RKO (cell line): ENCODE data around the gene CDKN1A.
"Not testable (repeated sequence)": the region's sequence is repeated elsewhere in the genome, so short reads cannot be mapped to it uniquely, and the experiment has no call there.

Source experiments
- DNase-seq: peaks from one replicate; pipeline ENCODE4 v3.0.0-alpha.2; 2016; ENCODE audit warnings: low spot score

CDKN1A gene

DNA sequence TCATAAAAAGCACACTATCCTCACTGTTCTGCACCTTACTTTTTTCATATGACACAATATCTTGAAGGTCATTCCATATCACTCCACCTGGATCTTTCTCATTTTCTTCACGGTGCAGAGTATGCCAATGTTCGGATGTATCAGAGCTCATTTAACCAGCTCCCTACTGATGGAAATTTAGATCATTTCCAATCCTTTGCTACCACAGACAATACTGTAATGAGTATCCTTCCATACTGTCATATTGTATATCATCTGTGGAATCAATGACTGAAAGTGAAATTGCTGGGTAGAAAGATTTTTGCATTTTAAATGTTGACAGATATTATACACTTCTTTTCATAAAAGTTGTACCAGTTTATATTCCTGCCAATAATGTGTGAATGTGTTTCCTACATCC, 16.9 kb downstream of the CDKN1A start:
- no peak for DNase-seq

DNA sequence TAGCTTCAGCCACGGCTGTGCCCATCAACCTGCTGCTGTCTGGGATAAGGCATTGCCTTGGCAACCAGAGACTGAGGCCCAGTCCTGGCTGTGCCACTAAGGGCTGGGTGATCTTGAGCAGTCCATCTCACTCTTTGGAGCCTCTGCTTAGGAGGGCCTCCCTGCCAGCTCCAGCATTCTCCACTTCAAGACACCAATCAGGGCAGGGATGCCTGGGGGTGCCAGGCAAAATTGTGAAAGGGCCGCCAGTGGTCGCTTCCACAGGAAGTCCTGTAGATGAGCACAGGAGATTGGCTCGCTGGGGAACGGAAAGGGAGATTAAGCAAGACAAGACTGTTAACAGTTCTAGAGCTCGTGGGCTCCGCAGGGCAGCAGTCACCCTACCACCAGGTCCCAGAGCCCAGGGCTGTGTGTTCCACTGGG, 19.0 kb downstream of the CDKN1A start, which contains the start of gene RAB44:
TSS of gene RAB44 (plus strand) at position 346 of the 423 bp plus-strand sequence. CDS start 6,410 bp downstream, outside the sequence.
- DNase-seq: no peak

DNA sequence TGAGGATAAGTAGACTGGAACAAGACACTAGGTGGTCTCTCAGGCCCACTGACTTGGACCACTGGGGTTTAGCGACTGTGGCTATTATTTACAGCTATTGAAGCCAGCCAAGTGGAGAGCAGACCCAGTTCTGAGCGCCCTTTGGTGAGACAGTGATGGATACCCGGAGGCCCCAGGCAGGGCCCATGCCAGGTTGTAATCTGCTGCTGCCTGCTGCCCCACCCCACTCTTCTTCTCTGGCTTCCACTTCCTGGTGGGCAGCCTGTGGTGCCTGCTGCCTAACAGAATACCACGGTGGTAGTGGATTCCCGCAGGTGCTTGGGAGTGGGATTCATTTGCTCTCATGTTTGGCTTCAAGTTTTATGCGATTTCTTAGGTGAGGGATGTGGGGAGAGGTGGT, 19.7 kb downstream of the CDKN1A start:
- no peak for DNase-seq

DNA sequence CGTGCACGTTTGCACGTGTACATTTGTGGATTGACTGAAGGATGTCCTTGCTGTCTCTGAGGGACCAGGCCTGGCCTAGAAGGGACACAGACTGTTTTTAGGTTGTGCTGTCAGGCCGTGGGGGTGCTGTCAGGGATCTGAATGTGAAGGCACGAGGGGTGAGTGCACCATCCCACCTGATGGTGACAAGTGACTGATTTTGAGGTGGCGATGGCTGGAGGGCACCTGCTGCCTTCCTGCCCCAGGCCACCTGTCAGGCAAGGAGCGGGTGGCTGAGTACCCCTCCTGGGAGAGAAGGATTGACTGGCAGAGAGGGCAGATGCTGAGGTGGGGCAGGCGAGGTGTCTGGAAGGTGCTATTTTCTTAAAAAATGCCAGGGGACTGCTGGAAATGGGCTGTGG, 20.4 kb downstream of the CDKN1A start:
- no peak for DNase-seq

DNA sequence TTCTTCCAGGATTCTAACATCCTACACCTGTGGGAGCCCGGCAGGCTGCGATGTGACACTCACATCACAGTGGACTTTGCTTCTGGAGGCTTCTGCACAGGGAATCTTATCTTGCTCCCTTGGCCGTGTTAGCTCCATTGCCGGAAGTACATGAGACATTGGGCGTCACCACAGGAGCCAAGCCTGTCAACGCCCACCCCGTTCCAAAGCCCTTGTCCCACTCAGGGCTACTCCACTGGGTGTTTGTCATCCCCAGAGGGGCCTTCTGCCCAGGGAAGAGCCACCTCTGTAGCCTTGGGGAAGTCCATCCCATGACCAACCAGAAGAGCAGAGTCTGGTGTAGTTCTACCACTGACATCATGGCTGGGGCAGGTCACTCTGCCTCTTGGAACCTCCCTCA, 20.8 kb downstream of the CDKN1A start:
- DNase-seq: no peak

DNA sequence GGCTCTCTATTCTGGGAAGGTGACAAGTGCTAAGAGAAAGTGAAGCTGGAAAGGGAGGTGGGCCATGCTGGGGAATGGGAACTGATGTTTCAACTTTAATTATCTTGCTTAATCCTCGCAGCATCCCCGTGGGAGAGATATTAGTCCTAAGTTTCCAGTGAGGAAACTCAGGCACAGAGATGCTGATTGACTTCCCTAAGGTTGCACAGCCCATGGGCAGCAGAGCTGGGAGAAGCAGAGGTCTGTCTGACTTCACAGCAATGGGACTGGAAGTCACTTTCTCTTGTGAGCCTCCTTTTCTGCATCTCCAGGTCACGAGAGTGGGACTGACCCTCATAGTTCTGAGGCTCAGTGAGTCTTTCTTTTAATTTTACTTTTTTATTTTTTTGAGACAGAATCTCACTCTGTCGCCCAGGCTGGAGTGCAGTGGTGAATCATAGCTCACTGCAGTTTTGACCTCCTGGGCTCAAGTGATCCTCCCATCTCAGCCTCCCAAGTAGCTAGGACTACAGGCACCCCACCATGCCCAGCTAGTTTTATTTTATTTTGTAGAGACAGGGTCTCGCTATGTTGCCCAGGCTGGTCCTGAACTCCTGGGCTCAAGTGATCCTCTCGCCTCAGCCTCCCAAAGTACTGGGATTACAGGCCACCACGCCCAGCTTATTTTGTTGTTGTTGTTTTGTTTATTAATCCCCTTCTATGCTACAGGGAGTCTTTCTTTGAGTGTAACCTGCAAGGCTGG, 21.7 kb downstream of the CDKN1A start:
- DNase-seq: no peak

DNA sequence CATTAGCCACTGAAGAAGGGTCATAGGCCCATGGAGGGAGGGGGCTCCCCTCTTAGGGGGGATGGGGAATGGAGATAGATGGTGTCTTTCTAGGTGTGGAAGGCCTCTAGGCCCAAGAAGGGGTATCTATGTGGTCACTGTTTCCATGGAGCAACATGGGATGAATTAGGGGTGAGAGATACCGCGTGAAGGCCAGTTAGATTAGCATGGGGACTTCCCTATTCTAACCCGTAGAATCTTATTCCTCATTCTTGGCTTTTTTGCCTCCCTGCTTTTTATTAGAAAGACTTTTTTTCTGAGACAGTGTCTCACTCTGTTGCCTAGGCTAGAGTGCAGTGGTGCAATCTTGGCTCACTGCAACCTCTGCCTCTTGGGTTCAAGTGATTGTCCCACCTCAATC, 22.3 kb downstream of the CDKN1A start:
- no peak for DNase-seq

DNA sequence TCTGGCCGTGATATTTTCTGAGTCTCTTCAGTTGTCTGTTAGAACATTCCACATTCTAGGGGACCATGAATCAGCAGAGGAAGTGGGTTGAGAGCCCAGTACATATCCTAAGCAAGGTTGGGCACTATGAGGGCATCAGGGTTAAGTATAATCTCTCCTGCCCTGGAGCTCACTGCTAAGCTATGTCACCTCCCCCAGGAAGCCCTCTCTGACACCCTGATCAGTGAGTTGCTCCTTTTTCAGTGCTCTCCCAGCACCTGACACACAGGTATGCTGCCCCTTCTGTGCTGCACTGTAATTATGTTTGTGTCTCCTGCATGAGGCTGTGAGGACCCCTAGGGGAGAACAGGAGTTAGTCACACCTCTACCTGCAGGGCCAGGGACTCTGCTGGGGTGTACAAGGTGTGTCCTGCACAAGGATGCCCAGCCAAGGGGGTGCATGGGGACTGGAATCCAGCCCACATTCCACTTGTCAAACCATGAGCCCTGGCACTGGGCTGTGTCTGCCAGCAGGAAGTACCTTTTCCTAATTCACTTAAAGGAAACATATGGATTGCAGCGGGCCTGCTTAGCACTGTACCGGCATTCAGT, 23.0 kb downstream of the CDKN1A start:
- DNase-seq: no peak

DNA sequence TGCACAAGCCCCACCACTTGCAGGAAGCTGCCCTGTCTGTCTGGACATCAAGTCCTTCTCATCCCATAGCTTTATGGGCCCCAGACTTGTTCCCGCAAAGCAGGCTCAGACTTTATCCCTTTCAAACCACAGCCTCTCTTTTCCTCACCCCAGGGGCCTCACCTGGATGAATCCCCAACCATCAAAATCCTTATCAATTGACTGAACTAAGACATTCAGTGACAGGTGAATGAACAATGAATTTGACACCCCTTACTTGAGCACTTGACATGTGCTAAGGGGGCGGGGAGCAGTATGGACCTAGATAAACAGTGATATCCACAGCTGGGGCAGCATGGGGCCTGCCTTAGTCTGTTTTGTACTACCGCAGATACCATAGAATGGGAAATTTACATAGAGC, 24.1 kb downstream of the CDKN1A start:
- DNase-seq: no peak

DNA sequence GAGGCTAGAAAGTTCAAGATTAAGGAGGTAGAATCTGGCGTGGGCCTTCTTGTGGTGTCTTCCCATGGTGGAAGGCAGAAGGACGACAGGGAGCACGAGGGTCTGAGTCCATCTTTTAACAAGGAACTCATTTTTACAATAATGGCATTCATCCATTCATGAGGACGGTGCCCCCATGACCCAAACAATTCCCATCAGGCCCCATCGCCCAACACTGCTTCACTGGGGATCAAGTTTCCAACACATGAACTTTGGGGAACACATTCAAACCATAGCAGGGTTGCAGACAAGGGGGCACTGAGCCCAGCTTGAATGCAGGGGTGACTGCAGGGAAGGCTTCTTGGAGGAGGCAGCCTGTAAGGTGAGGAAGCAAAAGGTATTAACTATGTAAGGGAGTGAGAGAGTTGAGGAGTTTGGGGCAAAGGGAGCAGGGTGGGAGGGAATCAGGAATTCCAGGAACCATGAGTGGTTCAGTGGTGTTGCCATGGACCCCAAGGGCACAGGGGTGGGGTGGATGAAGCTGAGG, 24.6 kb downstream of the CDKN1A start:
- no peak for DNase-seq

DNA sequence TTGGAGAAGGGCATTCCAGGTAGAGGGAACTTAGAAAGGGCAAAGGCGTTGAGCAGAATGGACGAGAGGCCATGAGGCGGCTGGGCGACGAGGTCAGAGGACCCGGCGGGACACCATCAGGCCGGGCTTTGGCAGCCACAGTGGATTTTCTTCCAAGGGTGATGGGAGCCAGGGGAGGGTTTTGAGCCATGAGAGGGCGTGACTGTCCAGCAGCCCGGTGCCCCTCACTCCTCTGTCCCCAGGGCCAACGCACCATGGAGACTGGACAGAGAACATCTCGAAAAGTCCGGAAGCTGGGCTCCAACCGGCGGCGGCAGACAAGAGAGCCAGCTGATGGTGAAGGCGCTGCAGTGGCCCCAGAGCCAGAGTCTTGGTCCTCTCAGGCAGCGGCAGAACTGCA, 25.5 kb downstream of the CDKN1A start:
- no peak for DNase-seq

DNA sequence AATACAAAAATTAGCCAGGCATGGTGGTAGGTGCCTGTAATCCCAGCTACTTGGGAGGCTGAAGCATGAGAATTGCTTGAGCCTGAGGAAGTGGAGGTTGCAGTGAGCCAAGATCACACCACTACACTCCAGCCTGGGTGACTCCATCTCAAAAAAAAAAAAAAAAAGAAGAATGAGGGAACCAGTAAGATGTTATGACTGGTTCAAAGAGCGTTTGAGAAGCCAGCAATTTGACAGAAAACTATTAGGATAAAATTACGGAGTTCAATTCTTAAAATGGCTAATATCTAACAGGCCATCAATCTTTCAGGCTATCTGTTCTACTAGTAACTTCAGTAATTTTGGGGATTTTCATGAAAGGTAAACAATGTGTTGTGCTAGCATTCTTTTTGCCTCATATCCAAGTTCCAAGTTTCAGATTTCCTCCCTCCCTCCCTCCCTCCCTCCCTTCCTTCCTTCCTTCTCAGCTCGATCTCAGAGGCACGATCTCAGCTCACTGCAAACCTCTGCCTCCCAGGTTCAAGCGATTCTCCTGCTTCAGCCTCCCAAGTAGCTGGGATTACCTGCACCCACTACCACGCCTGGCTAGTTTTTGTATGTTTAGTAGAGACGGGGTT, 26.6 kb downstream of the CDKN1A start:
- DNase-seq: not testable (repeated sequence)

DNA sequence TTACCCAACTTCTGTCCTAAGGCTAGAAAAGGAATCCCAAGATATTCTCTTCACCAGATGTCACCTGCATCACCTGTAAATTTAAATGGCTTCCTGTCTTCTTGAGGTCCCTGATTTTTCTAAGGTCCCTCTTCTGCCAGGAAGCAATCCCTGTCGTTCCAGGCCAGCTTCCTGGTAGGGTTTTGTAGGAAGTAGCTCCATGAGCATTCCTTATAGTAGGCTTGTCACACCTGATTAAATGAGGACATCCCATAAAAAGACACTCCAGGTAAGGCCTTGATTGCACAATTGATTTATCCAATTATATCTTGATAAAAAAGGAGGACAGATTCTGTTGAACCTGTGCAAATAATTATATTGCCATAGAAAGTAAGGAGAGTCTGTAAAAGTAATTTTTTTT, 27.8 kb downstream of the CDKN1A start:
- no peak for DNase-seq

DNA sequence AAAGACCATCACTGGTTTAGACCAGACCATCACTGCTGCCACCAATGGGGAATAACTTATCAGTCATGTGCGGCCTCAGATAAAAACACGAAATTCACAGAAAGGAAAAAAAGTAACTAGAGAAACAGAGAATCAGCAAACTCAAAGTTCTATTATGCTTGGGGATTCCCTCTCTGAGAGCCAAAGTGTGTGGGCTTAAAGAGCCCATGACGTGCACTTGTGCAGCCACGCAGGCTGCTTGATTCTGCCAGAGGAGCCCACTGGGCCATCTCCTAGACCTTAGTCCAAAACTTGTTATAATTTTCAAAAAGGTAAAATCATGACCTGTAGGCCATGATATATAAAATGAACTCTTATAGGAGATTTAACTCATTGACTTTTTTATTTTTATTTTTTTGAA, 34.3 kb downstream of the CDKN1A start:
- DNase-seq: no peak

DNA sequence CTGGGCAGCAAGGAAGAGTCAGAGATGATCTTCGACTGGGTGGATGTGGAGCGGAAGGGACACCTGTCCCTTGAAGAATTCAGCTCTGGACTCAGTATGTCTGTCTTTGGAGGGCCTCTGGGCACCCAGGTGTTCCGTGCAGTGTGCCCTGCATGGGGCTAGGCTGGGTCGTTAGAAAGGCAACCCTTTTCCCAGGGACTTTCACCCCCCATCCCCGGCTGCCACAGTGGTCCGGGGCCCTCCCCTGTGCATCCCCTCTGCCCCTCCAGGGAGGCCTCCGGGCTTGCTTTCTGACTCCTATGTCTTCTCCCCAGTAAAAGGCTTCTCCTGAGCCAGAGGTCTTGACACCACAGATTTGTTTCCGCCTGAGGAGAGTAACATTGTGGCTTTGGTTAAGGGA, 35.3 kb downstream of the CDKN1A start:
- no peak for DNase-seq

DNA sequence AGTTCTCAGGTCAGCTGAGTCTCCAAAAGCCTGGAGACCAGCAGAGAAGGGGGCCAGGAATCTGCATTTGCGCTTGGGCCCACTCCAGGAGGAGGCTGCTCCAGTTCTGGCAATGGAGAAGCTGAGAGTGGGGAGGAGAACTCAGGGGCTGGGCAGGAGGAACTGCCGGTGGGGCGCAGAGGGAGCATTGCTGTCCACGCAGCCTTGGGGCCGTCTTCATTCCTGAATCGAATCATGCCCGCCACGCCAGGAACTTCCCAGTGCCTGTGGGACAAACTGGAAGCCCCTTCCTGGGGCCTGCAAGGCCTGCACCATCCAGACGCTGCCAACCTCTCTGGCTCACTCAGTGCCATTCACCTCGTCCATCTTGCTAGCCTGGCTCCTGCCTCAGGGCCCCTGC, 36.0 kb downstream of the CDKN1A start:
- DNase-seq: no peak

DNA sequence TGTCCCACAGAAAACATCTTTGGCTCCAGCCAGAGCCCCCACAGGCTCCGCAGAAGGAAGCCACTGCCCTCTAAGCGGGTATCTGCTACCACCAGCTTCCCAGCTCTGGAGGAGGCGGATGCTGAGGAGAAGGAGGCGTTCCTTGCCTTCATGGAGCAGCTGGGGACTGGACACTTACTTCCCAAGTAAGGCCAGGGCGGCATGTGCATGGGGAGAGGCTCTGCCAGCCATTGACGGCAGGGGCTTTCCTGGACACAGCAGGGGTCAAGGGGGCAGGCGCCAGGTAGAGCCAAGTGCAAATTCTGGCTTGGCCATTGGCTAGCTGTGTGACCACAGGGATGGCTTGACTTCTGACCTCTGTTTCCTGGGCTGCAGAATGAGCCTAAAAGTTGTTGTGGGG, 37.0 kb downstream of the CDKN1A start:
- DNase-seq: no peak

DNA sequence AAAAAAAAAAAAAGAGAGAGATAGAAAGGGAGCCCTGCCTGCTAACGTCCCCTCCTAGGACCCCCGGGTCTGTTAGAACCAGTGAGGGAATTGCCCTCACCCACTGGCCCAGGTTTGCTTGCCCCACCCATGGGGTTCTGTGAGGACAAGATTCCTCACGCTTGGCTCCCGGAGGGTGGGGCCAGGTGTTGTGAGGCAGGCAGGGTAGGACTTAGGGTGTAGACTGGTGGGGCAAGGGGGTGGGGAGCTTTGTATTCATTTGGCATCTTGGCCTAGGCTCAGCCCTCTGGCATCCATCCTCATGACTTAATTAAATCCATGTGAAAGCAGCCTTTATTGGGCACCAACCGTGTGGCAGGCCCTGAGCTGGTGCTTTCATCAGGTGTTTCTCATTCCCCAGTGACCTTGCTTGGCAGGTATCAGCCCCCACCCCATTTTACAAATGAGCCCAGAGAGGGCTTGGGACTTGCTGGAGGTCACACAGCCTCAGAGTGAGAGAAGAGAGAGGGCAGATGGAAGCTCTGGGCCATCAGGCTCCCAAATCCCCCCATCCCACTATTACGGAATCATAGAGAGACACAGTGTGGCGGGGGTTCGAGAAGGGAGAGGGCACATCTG, 38.1 kb downstream of the CDKN1A start:
- no peak for DNase-seq

DNA sequence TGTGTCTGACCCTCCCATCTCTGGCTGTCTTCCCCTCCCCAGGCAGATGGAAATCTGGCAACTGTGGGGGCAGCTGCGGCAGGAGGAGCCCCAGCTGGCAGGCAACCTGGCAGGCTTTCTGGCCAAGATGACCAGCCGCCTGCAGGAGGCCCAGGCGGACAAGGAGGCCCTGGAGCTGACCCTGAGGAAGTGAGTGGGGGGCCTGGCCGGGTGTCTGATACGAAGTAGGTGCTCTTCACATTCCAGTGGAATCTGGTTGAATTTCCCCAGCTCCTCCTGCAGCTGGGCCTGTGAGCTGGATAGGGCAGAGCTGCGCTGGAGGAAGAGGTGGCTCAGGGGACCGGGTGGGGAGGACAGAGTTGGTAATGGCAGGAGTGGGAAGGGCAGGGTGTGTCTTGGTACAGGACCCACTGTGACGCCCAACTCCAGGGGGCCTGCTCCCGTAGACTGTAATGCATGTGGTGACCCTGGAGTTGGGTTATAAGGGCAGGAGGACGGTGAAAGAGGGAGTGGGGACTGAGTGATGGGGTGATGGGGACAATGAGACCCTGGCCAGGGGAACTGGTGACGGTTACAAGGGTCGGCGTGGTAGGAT, 38.8 kb downstream of the CDKN1A start:
- DNase-seq: no peak

DNA sequence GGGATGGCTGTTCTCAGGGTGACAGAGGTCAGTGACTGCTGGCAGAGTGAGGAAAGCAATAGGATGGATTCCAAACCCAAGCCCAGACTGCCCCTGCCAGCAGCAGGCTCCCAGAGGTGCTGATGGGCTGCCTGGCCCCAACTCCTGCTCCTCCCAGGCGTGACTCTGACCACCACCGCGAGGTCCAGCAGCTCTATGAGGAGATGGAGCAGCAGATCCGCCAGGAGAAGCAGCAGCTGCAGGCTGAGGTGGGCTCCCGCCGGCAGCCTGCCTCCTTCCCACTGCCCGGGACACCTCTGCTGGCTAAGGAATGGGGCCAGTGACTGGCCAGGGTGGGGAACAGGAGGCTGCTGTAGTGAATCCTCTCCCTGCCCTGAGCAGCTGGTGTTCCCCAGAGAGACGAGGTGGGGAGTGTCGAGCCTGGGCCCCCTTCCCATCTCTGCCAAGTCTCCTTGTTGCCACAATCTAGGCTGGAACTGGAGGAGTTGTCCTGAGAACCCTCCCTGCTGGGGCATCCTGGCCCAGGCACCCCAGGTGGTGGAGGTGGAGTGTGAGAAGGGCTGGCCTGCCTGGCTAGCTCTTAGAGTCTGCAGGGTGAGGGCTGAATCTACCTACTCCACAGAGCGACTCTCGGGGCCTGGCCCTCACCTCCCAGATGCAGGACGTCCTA, 39.5 kb downstream of the CDKN1A start:
- no peak for DNase-seq

DNA sequence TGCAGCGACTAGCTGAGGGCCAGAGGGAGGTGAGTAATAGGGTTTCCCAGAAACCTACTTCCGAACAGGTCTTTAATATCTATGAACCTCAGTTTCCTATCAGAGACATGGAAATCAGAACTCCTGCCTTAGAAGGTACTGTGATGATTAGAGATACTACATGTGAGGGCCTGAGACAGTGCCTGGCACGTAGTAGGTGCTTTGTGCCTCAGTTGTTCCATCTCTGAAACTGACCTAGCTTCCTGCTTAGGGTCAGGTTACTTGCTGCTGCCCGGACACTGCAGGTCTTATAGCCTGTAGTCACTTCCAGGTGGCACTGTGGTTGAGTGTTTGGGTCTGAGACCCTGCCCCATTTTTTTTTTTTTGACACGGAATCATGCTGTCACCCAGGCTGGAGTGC, 40.0 kb downstream of the CDKN1A start:
- no peak for DNase-seq

DNA sequence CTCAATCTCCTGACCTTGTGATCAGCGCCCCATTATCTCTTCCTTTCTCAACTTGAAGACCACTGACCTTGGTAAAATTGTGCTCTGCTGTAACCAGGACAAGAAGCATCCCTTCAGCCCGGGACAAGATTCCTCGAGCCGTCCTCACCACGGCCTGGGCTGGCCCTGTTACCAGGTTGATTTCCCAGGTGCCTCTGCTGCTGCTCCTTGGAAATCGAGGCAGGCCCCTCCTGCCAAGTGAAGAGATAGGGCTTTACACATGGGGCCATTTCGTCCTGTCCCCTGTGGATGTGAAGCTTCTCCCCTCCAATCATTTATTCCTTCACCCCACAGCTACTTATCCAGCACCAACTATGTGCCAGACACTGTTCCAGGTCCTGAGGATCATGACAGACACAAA, 40.6 kb downstream of the CDKN1A start:
- DNase-seq: no peak
